Heart right ventricle (tissue), 16 donors: ENCODE data around the gene GRIK3. TPM values are rescaled to one million over a fixed set of nuclear protein-coding genes. Genes with fewer than 3 reads are reported as not detected.

Experiments
- ATAC-seq, 8 donors: fragments of 200-7000 bp; cut with Tn5 transposase; one replicate each; pipeline ENCODE4 v1.9.1; 2020; ENCODE audit warnings: mild to moderate bottlenecking in 8 of 8, moderate library complexity in 8 of 8, moderate number of reproducible peaks in 1 of 8
- DNase-seq, 2 donors: peaks; one replicate each; pipeline ENCODE4 v3.0.0-alpha.2; 2020
- H3K27ac ChIP-seq, 10 donors: fragments of 200-600 bp; sonication (generic) in 2 of 10; one replicate each; pipeline versions ENCODE4 v1.5.0 to v1.8.0; 2020 to 2022; ENCODE audit warnings: mild to moderate bottlenecking in 3 of 10
- H3K27me3 ChIP-seq, 7 donors: fragments of 200-600 bp; one replicate each; pipeline ENCODE4 v1.8.0; 2021 to 2022; ENCODE audit warnings: mild to moderate bottlenecking in 2 of 7
- H3K36me3 ChIP-seq, 9 donors: fragments of 200-600 bp; sonication (generic) in 1 of 9; one replicate each; pipeline versions ENCODE4 v1.5.0 to v1.8.0; 2020 to 2022; ENCODE audit warnings: mild to moderate bottlenecking in 2 of 9
- H3K4me1 ChIP-seq, 9 donors: fragments of 200-600 bp; sonication (generic) in 1 of 9; one replicate each; pipeline versions ENCODE4 v1.5.0 to v1.8.0; 2020 to 2022; ENCODE audit warnings: mild to moderate bottlenecking in 4 of 9
- H3K4me3 ChIP-seq, 10 donors: fragments of 200-600 bp; sonication (generic) in 2 of 10; one replicate each; pipeline versions ENCODE4 v1.5.0 to v1.8.0; 2020 to 2022; ENCODE audit warnings: mild to moderate bottlenecking in 7 of 10, moderate library complexity in 2 of 10
- H3K9me3 ChIP-seq, 11 donors: fragments of 200-600 bp in 10 of 11; sonication (generic) in 2 of 11; one replicate each; pipeline versions ENCODE4 v1.5.0 to v1.8.0; 2013 to 2022; ENCODE audit warnings: mild to moderate bottlenecking in 2 of 11, control low read depth in 1 of 11, moderate library complexity in 1 of 11
- WGBS, 2 donors: extraction: QIAGEN DNeasy Blood & Tissue Kit; methylation state at CpG; one replicate each; pipeline ENCODE4 v1.1.7; 2013; ENCODE audit warnings: inconsistent platforms in 1 of 2; 5-methylcytosine and 5-hydroxymethylcytosine counted together
- intact Hi-C, 10 donors: fragments of 100-400 bp; cut with DNase I; formaldehyde crosslinking; loops; one replicate each; pipeline versions ENCODE4 v1.11.1 to v1.14.2; 2022
- polyA plus RNA-seq, 2 donors: library from polyadenylated mRNA; stranded (reverse); fragments of 200-250 nt; gene quantifications; one replicate each; pipeline ENCODE4 v1.2.3, GENCODE V29; 2013
- total RNA-seq, 10 donors: library from RNA; stranded (reverse); fragmentation: NEBNext Ultra II Directional in 3 of 10; extraction: Animal tissue kit (Norgen Biotek cat#: 25700) in 3 of 10; gene quantifications; one replicate each; pipeline versions ENCODE4 v1.2.1 to v1.2.4, GENCODE V29; 2021 to 2023
- TF ChIP-seq, protein P1 (sequence below), 9 donors: fragments of 200-600 bp; sonication (generic) in 2 of 9; IDR thresholded peaks; one replicate each; pipeline versions ENCODE4 v1.5.0 to v1.8.0; 2021 to 2022; ENCODE audit warnings: antibody characterized with exemption in 9 of 9, mild to moderate bottlenecking in 5 of 9, moderate library complexity in 1 of 9
- donor health status: Arrhythmogenic right ventricular cardiomyopathy.
- donor health status: ischemic (EF 13 %, LVEDD 7.1; RV severe dilation, severe dysfunction).
- donor health status: healthy with polysubstance abuse.
- donor health status: DM: no; HTN: yes; CAD: no.
- donor health status: DM: no; HTN: no; CAD: no.
- donor health status: ischemic (EF 25% LVEDD 6.9; RV normal size, moderate dysfunction).
- donor health status: ischemic (EF 25% LVEDD 5.7; RV mildly dilated, moderate dysfunction).
- donor health status: healthy.
- donor health status: DM: yes; HTN: yes; CAD: no.
- donor health status: Ischemic cardiomyopathy.
- donor health status: ischemic (EF 35%, LVEDD 5.7; RV mildly dilated, moderate dysfunction).
- donor health status: nonischemic (EF 11% LVEDD 7.7; RV severe dilation, severe dysfunction).
- donor health status: DM: yes; HTN: yes; CAD: no.
- donor health status: PGD.
- donor health status: ischemic (EF 29% LVEDD 5.4; RV normal size, mild dysfunction).
- donor health status: nonischemic (EF 23%, LVEDD 6.1; RV moderate dilation, normal function).

Gene GRIK3
- total and polyA plus RNA-seq, 12 donors = 0.10 to 1.1 (median 0.27) TPM

DNA sequence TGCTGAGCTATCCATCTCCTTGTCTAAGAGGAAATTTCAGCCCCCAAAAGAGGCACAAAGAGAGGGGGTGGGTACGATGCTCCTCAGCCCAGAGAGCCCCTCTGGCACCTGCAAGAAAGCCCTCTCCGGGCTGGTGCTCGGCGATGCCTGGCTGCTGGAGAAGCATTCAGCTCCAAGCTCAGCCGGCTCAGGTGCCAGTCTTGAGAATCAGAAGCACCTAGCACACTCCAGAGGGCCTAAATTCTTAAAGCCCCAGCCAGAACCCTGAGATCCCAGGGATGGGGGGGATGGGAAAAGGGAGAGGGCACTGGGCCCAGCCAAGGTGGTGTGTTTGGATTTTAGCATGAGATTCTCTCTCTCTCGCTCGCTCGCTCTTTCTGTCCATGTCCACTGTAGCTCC is 2.9 kb downstream of the GRIK3 start:
- TF ChIP-seq, protein P1, sequence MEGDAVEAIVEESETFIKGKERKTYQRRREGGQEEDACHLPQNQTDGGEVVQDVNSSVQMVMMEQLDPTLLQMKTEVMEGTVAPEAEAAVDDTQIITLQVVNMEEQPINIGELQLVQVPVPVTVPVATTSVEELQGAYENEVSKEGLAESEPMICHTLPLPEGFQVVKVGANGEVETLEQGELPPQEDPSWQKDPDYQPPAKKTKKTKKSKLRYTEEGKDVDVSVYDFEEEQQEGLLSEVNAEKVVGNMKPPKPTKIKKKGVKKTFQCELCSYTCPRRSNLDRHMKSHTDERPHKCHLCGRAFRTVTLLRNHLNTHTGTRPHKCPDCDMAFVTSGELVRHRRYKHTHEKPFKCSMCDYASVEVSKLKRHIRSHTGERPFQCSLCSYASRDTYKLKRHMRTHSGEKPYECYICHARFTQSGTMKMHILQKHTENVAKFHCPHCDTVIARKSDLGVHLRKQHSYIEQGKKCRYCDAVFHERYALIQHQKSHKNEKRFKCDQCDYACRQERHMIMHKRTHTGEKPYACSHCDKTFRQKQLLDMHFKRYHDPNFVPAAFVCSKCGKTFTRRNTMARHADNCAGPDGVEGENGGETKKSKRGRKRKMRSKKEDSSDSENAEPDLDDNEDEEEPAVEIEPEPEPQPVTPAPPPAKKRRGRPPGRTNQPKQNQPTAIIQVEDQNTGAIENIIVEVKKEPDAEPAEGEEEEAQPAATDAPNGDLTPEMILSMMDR (IDR thresholded peaks at IDR 0.05) = no peak
- Histone ChIP-seq H3K4me3 (no peak overlapping the region), H3K36me3 (no peaks in the 10 kb centered on the region), H3K4me1 (peaks cover 0 to 21% (median 9%) of the 10 kb centered on the region in 9 donors), H3K27me3 (peaks cover 20 to 95% (median 90%) of the 10 kb centered on the region in 7 donors), H3K27ac (no peak overlapping the region), H3K9me3 (no peaks in the 10 kb centered on the region)
- 45 to 53% methylated on average over 8 of the region's 8 CpGs for WGBS, 2 donors
- DNase-seq = no peak
- intact Hi-C loops = loop anchor here in 3 of 10 donors (10.0 kb wide), 2 partner anchors 327 to 457 kb away; no protein-coding TSS in a partner anchor
- ATAC-seq = no peak

DNA sequence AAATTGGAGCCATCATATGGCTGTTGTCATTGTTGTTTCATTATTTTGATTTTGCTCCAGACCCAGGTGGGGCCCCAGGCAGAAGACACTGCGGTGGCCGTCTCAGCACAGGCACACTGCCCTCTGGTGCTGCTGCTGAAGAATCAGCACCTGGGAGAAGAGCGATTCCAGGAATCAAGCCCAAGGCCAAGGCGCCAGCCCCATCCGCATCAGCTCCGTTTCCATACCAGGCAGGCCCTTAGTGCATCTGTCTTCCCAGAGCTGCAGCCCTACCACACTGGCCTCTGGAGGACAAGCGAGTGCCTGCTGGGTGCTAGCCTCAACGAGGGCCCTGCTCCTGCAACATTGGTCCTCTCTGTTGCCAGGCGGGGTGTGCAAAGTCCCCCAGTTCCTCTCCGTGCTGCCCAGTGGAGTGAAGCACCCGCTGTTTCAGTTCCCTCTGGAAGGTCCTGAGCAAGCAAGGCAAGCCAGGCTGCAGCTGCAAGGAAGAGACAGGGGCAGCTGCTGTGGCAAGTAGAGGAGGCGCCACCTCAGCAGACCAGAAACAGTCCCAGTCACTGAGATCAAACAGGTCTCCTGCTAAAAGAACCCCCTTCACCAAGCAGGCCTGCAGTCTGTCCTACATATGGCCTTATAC is 5.2 kb downstream of the GRIK3 start:
- ATAC-seq (peak in 1 of 8 donors; percentile 53), DNase-seq (no peak)
- intact Hi-C loops = no loop called here
- H3K4me1 ChIP-seq = peaks cover 0 to 13% (median 4%) of the 10 kb centered on the region in 9 donors
- H3K36me3 ChIP-seq = no peaks in the 10 kb centered on the region
- no peak overlapping the region for H3K27ac ChIP-seq
- H3K4me3 ChIP-seq = no peak overlapping the region
- H3K9me3 ChIP-seq = no peaks in the 10 kb centered on the region
- WGBS, 2 donors = 34 to 35% methylated on average over 12 of the region's 12 CpGs
- TF ChIP-seq, protein P1 (IDR thresholded peaks at IDR 0.05) = no peak
- H3K27me3 ChIP-seq = peaks cover 10 to 84% (median 75%) of the 10 kb centered on the region in 7 donors

DNA sequence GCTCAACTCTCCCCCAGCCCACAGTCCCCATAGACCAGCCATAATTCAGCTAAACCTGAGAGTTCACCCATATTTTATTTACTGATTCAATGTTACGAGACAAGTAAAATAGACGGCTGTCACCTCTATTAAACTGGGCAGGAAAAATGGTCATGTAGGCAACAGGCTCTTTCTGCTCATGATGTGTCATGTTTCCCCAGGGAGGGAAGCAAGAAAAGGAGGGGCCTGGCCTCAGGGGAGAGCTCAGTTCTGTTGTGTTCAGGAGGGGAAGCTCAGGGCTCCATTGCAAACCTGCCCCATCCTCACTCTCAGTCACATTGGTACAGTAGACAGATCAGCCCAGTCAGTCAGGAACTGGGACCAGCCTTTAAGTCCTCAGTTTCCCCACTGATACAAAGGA is 12.8 kb downstream of the GRIK3 start:
- Histone ChIP-seq H3K36me3 (no peaks in the 10 kb centered on the region), H3K27ac (no peak overlapping the region), H3K27me3 (peaks cover 0 to 56% (median 20%) of the 10 kb centered on the region in 7 donors), H3K4me3 (no peak overlapping the region), H3K4me1 (no peaks in the 10 kb centered on the region), H3K9me3 (no peaks in the 10 kb centered on the region)
- ATAC-seq (no peak), DNase-seq (no peak)
- intact Hi-C loops = no loop called here
- TF ChIP-seq, protein P1 (IDR thresholded peaks at IDR 0.05) = no peak
- WGBS, 2 donors = 92 to 96% methylated on average over 2 of the region's 2 CpGs

DNA sequence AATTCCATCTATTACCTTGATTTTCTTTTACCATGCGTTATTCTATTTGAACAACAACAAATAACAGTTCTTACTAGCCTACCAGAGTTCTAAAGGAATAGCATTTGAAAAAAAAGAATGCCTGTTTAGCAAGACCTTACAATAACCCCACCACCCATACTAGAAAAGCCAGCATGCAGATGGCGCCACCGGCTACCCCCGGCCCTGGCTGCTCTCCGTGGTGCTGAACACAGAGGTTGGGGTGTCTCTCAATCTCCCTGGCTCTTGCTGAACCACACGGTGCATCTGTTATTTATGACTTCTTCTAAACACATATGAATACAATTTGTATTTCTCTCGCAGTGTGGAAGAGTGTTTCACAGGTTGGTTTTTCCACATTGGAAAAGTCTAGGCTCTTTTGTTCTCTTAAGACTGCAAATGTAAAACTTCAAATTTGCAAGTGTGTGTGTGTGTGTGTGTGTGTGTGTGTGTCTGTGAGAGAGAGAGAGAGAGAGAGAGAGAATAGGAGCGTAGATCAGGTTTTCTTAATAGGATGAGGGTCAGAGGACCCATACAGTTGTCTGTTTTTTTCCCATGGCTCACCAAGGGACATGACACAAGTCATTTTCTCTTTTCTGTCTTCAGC is 13.6 kb downstream of the GRIK3 start:
- no peaks in the 10 kb centered on the region for H3K9me3 ChIP-seq
- no peaks in the 10 kb centered on the region for H3K36me3 ChIP-seq
- TF ChIP-seq, protein P1 (IDR thresholded peaks at IDR 0.05) = peak in 2 of 9 donors; percentile 17 to 18
- no peak overlapping the region for H3K27ac ChIP-seq
- ATAC-seq (no peak), DNase-seq (no peak)
- intact Hi-C loops = no loop called here
- WGBS, 2 donors = 3 to 6% methylated on average over 8 of the region's 8 CpGs
- H3K27me3 ChIP-seq = peaks cover 0 to 49% (median 19%) of the 10 kb centered on the region in 7 donors
- no peak overlapping the region for H3K4me3 ChIP-seq
- H3K4me1 ChIP-seq = no peaks in the 10 kb centered on the region
